GM19455 (cell line): ENCODE results near the gene ZSCAN31.
A peak's percentile ranks its signal among the peaks of the same experiment; 100 is the strongest.
"Not testable (repeated sequence)": the region's sequence is repeated elsewhere in the genome, so short reads cannot be mapped to it uniquely, and the experiment has no call there.

Source experiments
- ATAC-seq: cut with Tn5 transposase; IDR thresholded peaks from one replicate; pipeline ENCODE4 v1.9.1; 2021; ENCODE audit not compliant: unreplicated experiment

ZSCAN31 gene

GRCh38 chr6:28323813-28324424 lies 12.0 kb downstream of the ZSCAN31 start:
- no peak for ATAC-seq

DNA sequence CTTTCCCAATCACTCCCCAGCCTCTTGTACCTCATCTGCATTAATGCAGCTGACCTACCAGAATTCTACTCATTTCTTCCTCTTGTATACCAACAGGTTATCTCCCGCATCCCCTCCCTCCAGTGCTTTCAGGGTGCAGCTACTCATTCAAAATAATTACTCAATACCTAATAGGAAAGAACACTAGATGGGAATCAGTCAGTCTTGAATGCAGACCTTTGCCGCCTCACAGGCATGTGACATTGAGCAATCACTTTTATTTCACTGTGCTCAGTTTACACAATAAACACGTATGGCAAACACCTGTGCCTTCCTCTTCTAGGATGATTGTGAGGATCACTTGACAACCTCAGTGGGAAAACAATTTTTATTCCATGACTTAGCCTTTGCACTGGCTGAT lies 13.3 kb downstream of the ZSCAN31 start:
- no peak for ATAC-seq

DNA sequence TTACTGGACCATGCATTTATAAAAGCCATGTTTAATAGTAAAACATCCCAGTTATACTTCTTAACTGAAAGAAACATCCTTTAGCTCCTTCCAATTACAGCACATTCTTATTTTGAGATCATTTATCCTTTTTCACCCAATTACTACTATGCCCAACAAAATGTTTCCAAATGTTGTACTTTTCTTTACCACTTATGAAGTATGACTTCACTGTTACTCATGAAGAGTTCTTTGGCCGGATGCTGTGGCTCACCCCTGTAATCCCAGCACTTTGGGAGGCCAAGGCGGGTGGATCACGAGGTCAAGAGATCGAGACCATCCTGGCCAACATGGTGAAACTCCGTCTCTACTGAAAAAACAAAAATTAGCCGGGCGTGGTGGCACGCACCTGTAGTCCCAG lies 18.1 kb downstream of the ZSCAN31 start:
- not testable (repeated sequence) for ATAC-seq

DNA sequence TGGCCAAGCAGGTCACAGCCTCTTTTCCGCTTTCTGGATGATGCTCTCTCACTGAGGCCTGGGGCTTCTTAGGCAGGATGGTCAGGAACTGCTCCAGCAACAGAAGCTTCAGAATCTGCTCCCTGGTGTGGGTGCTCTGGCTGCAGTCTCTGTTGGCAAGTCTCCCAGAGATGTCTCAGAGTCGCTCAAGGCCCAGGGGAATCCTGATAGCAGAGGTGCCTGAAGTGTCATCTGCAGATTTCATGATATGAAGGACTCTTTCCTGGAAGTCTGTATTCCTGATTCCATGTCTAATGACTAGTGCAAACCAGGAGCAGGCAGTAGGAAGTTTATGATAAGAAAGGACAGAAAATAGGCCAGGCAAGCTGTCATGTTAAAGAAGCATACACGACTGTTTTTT lies 20.3 kb downstream of the ZSCAN31 start:
- ATAC-seq: no peak

DNA sequence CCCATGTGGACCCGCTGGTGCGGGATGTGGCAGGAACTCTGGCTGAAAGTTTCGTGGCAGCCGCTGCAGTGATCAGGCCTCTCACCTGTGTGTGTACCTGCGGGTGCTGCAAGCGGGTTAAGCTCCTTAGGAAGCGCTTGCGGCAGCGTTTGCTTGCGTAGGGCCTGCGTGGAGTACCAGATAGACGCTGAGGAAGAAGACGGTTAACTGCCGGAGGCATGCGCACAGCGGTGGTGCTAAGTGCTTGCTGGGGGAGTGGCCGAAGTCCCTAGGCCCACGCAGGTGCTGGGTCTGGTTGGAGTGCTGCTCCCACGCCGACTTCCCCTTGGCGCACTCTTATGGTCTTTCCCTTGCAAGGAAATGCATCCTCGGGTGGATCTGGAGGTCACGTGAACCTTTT lies 23.0 kb downstream of the ZSCAN31 start:
- ATAC-seq: no peak

DNA sequence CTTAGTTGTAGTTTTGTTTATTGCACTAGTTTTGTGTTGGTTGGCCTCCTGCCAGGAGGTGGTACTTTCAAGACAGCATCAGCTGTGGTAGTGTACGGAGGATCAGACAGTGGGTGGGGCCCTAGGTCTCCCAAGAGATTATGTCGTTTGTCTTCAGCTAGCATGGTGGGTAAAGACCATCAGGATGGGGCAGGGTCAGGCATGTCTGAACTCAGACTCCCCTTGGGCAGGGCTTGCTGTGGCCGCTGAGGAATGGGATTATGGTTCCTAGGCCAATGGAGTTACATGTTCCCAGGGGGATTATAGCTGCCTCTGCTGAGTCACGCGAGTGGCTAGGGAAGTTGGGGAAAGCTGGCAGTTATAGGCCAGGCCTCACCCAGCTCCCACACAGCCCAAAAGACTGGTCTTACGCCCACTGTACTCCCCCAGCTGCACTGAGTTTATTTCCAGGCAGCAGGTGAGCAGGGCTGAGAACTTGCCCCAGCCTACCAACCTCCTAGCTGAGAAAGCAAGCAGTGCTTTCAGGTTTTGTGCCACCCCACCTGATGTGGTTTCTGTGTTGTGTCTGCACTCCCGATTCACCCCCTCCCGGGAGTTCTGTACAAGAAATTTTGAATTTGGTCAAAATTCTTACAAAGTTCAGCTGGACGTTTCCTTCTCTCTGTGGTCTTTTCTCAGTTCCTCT lies 24.7 kb downstream of the ZSCAN31 start:
- no peak for ATAC-seq

GRCh38 chr6:28306363-28306762 lies 29.6 kb downstream of the ZSCAN31 start:
- not testable (repeated sequence) for ATAC-seq

DNA sequence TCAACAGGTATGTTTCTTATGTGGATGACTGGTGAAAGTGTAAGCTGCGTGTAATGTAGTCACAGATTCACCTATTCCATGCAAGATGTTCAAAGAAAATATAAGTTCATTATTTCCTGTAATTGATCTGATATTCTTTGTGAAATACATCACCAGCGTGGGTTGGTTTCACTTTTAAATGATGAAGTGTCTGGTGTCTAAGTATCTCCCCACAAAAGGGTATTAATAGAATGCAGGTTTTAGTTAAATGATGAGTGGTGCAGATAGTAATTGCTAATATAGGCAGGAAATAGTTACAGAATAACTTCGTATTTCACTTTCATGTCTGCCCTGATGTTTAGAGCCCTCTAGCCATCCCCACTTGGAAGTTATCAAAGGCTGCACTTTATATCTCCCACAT lies 32.4 kb downstream of the ZSCAN31 start:
- ATAC-seq: no peak

DNA sequence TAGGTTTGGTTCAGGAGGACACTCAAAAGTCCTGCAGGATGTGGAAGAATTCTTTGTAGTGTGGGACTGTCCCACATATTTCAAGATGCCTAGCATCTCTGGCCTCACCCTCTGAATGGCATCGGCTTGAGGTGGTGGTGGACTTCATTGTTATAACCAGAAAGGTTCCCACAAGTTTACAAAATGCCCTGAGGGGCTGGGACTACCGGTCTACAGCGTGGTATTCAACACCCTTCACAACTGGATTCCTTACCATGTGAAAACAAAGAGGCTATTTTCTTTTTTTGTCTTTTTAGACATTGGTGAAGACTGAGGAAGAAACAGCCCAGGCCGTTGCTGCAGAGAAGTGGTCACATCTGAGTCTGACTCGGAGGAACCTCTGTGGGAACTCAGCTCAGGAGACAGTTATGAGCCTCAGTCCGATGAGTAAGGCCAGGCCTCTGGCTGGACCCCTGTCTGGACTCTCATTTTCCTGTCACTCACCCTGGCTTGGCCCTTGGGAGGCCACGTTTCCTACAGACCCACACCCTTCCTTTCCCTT lies 39.4 kb downstream of the ZSCAN31 start:
- no peak for ATAC-seq

- no peak for ATAC-seq
These were observed 40.6 kb downstream of the ZSCAN31 start for GRCh38 chr6:28295326-28295725.

DNA sequence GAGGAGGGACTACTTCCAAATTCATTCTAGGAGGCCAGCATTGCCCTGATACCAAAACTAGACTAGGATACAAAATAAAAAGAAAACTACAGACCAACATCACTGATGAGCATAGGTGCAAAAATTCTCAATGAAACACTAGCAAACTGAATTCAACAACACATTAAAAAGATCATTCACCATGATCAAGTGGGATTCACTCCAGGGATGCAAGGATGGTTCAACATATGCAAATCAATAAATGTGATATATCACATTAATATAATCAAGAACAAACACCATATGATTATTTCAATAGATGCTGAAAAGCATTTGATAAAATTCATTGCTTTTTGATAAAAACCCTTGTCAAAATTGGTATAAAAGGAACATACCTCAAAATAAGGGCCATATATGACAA lies 44.4 kb downstream of the ZSCAN31 start:
- no peak for ATAC-seq

DNA sequence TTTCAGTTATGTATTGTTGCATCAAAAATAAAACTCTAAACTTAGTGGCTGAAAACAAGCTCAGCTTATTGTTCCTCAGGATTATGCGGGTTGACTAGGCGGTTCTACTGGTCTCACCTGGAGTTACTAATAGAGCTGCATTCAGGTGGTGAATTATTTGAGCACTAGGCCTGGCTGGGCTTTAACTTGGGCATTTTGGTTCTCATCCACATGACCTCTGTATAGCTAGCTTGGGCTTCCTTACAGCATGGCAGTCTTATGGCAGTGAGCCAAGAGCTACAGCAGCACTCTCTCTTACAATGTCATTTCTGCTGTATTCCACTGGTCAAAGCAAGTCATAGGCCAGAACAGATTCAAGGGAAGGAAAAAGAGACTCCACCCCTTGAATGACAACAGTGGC lies 53.0 kb downstream of the ZSCAN31 start:
- no peak for ATAC-seq

DNA sequence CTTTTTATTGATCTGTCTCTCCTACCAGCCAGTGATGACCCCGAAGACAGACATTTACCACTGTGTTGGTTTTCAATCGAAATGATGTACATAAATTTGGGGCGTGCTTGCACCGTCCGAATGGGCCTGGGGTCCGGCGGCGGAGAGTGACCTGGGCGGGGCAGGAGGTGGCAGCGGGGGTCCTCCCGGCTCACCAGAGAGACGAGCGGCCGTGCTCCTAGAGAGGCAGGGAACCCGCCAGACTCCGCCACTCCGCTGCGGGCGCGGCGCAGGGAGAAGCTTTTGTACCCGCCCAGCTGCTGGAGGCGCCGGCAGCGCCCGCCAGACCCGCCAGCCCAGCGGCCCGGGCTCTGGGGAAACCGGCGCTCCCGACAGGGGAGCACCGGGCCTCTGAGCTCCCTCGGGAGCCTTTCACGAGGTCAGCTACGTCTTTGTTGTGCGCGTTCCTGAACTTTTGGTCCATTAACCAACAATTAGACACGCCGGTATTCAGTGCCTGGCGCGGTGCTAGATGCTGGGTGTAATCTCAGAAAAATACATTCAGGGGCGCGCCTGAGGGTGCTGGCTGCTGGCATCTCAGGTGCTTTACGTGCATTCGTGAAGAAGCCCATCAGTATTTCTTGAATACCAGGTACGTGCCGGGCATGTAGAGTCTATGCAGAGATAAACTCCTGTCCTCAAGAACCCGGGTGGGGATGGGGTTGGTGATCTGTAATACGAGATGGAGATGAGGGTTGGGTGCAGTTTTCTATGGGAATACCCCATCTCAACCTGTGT lies 54.5 kb downstream of the ZSCAN31 start, which contains the start of gene PGBD1:
TSS of gene PGBD1 (plus strand) at position 285 of the 777 bp plus-strand sequence. CDS start 2,242 bp downstream, outside the sequence.
- ATAC-seq: peak; percentile 94

DNA sequence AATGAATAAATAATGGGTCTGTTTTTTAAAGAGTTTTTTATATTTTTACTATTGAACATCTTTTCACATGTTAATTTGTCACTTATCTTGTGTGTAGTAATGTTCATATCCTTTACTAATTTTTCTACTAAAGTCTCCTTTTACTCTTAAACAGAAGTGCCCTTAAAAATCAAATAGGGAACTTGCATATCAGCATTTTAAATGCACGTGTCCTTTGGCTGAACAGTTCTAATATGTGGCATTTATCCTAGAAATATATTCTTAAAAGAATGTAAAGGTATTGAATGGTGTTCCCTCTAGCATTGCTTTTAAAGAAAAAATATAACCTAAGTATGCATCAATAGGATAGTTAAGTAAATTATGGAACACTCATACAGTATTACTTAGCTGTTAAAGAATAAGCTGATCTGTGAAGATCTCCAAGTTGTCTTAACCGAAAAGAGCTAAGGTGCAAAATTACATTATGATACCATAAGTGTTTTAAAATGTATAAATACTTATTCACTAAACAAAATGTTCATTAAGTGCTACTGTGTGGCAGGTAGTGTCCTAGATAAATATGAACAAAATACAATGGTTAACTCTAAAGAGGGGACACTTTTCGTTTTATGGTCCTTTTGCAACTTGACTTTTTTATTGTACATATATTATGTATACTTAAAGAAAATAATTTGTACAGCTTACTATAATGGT lies 55.2 kb downstream of the ZSCAN31 start:
- ATAC-seq: no peak

DNA sequence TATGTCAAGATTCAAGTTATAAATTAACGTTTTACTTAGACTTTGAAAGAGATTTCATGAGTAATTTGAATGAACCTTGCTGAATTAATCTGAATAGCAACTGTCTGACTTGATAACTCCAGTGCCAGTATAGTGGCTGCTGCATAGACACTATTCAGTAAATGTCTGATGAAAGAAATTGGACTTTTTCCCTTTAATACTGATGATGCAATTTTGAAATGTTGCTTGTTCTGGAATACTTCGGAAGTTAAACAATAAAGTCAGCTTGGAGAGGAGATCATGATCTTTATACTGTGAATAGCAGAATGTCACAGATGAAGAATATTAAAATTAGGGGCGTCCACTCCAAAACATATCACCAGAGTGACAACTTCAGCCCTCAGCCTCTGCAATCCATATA lies 58.2 kb downstream of the ZSCAN31 start:
- no peak for ATAC-seq

DNA sequence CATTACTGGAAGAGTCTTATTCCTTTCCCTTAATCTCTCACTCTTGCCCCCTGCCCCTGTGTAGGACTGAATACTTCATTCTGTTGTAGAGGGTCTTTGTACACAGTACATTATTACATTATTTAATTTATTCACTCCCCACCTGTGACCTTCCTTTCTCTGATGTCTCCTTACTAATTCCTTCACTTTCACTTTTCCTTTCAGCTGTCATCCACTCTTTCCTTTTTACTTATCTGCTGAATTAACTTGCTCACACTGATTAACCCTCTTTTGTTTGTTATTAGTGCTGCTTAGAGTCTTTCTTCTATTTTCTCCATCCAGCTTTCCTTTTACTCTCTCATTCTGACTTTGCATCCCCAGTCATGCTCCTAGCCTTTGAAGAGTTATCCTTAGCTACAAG lies 61.1 kb downstream of the ZSCAN31 start:
- ATAC-seq: no peak
